SH-SY5Y (cell line): ENCODE data around the gene COL6A1.

Experiments used
- GATA2 ChIP-seq: IDR thresholded peaks from 2 replicates; pipeline ENCODE4 v1.6.1; 2011; ENCODE audit warnings: mild to moderate bottlenecking, low read depth, low read length
- GATA3 ChIP-seq: IDR thresholded peaks from 2 replicates; pipeline ENCODE4 v1.6.1; 2011; ENCODE audit warnings: low read depth, mild to moderate bottlenecking, low read length, moderate library complexity

DNA sequence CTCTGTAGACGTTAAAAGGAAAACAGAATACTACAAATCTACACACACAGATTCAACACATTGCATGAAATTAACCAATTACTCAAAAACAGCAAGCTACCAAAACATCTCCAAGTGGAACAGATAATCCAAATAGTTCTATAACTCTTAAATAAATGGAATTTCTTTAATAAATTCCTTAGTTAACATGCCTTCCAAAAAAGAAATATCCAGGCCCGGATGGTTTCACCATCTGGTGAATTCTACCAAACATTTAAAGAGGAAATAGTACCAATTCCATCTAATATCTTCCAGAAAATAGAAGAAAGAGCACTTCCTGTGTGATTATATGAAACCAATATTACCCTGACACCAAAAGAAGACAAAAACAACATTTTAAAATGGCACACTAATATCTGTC is 63.6 kb downstream of the COL6A1 start:
- TF ChIP-seq GATA3 (no peak), GATA2 (no peak)
